Neural cell (in vitro differentiated cells): ENCODE results near the gene SLC12A7.

Experiments used
- EP300 ChIP-seq: fragments of 450-650 bp; conservative IDR thresholded peaks from 2 replicates; pipeline ENCODE4 v1.6.1; 2014; ENCODE audit warnings: antibody characterized with exemption, mild to moderate bottlenecking, moderate library complexity; ENCODE audit not compliant: poor library complexity, severe bottlenecking
- POLR2AphosphoS5 ChIP-seq: IDR thresholded peaks from 2 replicates; pipeline ENCODE4 v1.6.1; 2012

GRCh38 chr5:1013238-1013947 lies 98.5 kb downstream of the SLC12A7 start:
- no peak for TF ChIP-seq POLR2AphosphoS5
- no peak for TF ChIP-seq EP300
